GM12878 (cell line): ENCODE data around the gene LIN28B. TPM values are rescaled to one million over a fixed set of nuclear protein-coding genes. Genes with fewer than 3 reads are reported as not detected.

Experiments
- ATAC-seq: fragments of 200-7000 bp; cut with Tn5 transposase; 3 replicates; pipeline ENCODE4 v1.9.1; 2020; ENCODE audit warnings: mild to moderate bottlenecking, moderate library complexity
- BruUV-seq: library from RNA; stranded (reverse); fragments of 400-500 nt; replicated peaks from 2 replicates; lab custom pipeline; 2021; lab: Mats Ljungman, UMichigan
- CTCF ChIA-PET: fragments of 300-600 bp; sonication (Branson Sonifier 250); formaldehyde crosslinking; extraction: SDS; loops from one replicate; lab custom pipeline; 2021; ENCODE audit warnings: inconsistent platforms; lab: Yijun Ruan, JAX
- POLR2A ChIA-PET: fragments of 350-600 bp; formaldehyde crosslinking; extraction: SDS; loops from one replicate; lab custom pipeline; 2021; ENCODE audit warnings: inconsistent platforms; lab: Charles Lee
- RAD21 ChIA-PET: fragments of 300-600 bp; sonication (Branson Sonifier 250); formaldehyde crosslinking; loops from one replicate; lab custom pipeline; 2023; ENCODE audit warnings: antibody characterized with exemption; ENCODE audit not compliant: unreplicated experiment; lab: Charles Lee
- SMC1A ChIA-PET: fragments of 300-600 bp; sonication (Branson Sonifier 250); formaldehyde crosslinking; loops from one replicate; lab custom pipeline; 2023; ENCODE audit not compliant: unreplicated experiment, uncharacterized antibody; lab: Charles Lee
- DNase-seq: peaks from one replicate; pipeline ENCODE4 v3.0.0-alpha.2; 2011; ENCODE audit warnings: low read depth, low spot score
- FAIRE-seq: peaks from 3 replicates; lab custom pipeline; 2011; peaks lifted over from hg19 to GRCh38; lab: Jason Lieb, UNC
- H2AFZ ChIP-seq: 2 replicates; pipeline ENCODE4 v1.6.0; 2011; ENCODE audit warnings: low read depth, low read length, control low read depth; ENCODE audit not compliant: control insufficient read depth
- H3K27ac ChIP-seq: 2 replicates; pipeline ENCODE4 v1.5.1; 2011; ENCODE audit warnings: control low read depth; ENCODE audit not compliant: control insufficient read depth, insufficient read depth
- H3K27me3 ChIP-seq, 2 experiments: replicated peaks in 1 of 2; 2 replicates each; pipeline versions ENCODE4 v1.6.0 to v1.6.1; 2011; ENCODE audit warnings: low read length in 1 of 2; ENCODE audit not compliant: control insufficient read depth in 2 of 2, insufficient read depth in 2 of 2
- H3K36me3 ChIP-seq, 2 experiments: 2 replicates each; pipeline ENCODE4 v1.5.1; 2011; ENCODE audit warnings: low read length in 1 of 2; ENCODE audit not compliant: control insufficient read depth in 2 of 2, insufficient read depth in 2 of 2
- H3K4me1 ChIP-seq: 2 replicates; pipeline ENCODE4 v1.6.1; 2011; ENCODE audit warnings: mild to moderate bottlenecking, low read length, moderate library complexity, mixed read lengths; ENCODE audit not compliant: control insufficient read depth, insufficient read depth
- H3K4me2 ChIP-seq: 2 replicates; pipeline ENCODE4 v1.6.0; 2011; ENCODE audit warnings: control low read depth; ENCODE audit not compliant: control insufficient read depth, insufficient read depth
- H3K4me3 ChIP-seq: fragments of 200-600 bp; sonication (generic); 2 replicates; pipeline ENCODE4 v1.5.1; 2016
- H3K79me2 ChIP-seq: 2 replicates; pipeline ENCODE4 v1.6.0; 2011; ENCODE audit warnings: low read length; ENCODE audit not compliant: control insufficient read depth, insufficient read depth
- H3K9ac ChIP-seq: 2 replicates; pipeline ENCODE4 v1.8.0; 2011; ENCODE audit warnings: low read length, control low read depth, mixed read lengths; ENCODE audit not compliant: control insufficient read depth, insufficient read depth
- H3K9me3 ChIP-seq: replicated peaks from 3 replicates; pipeline ENCODE4 v1.5.1; 2011; ENCODE audit warnings: mild to moderate bottlenecking, low read length; ENCODE audit not compliant: control insufficient read depth, insufficient read depth
- H4K20me1 ChIP-seq: 2 replicates; pipeline ENCODE4 v1.6.0; 2011; ENCODE audit not compliant: control insufficient read depth, insufficient read depth
- CBX5 ChIP-seq: sonication (generic); IDR thresholded peaks from 2 replicates; pipeline ENCODE4 v1.6.1; 2016; ENCODE audit warnings: low read depth, moderate library complexity, mild to moderate bottlenecking, inconsistent platforms
- ETV6 ChIP-seq, 2 experiments: fragments of 450-650 bp in 1 of 2; IDR thresholded peaks in 1 of 2; conservative IDR thresholded peaks in 1 of 2; 2 replicates each; pipeline ENCODE4 v1.6.1; 2014; ENCODE audit warnings: antibody characterized with exemption in 1 of 2, borderline replicate concordance in 1 of 2, low read depth in 1 of 2, mild to moderate bottlenecking in 1 of 2, moderate library complexity in 1 of 2
- REST ChIP-seq: IDR thresholded peaks from 2 replicates; pipeline ENCODE4 v1.6.1; 2012; ENCODE audit warnings: mild to moderate bottlenecking, low read depth, low read length
- ZNF217 ChIP-seq: fragments of 450-650 bp; IDR thresholded peaks from 2 replicates; pipeline ENCODE4 v1.6.1; 2017; ENCODE audit warnings: antibody characterized with exemption, mild to moderate bottlenecking
- WGBS: methylation state at CpG from one replicate; pipeline ENCODE4 v1.1.6; 2016; ENCODE audit warnings: low lambda C conversion rate; ENCODE audit not compliant: insufficient replicate concordance, insufficient coverage; ENCODE audit errors: missing lambda C conversion rate; 5-methylcytosine and 5-hydroxymethylcytosine counted together
- in situ Hi-C: fragments of 300-500 bp; cut with MboI; formaldehyde crosslinking; loops from 9 replicates; pipeline ENCODE4 v1.14.3; 2018; ENCODE audit warnings: mixed read lengths
- intact Hi-C: fragments of 100-400 bp; cut with micrococcal nuclease; formaldehyde crosslinking; loops from one replicate; pipeline ENCODE4 v1.14.2; 2022; ENCODE audit not compliant: unreplicated experiment
- polyA plus RNA-seq, 11 experiments: library from polyadenylated mRNA; depleted of rRNA in 4 of 11; unstranded in 6 of 11; stranded (reverse) in 5 of 11; fragments of >200 nt; fragmentation: Nextera tagmentation in 4 of 11; fragmentation: Illumina TruSeq in 1 of 11; extraction: Ambion mirVana in 4 of 11; extraction: Trizol in 1 of 11; gene quantifications; 1 replicate in 1 of 11; 2 replicates in 10 of 11; pipeline versions ENCODE4 v1.2.1 to v1.2.3, GENCODE V29; 2011 to 2016; ENCODE audit warnings: inconsistent platforms in 2 of 11, missing spikeins in 2 of 11, low read depth in 1 of 11
- total RNA-seq, 4 experiments: library from RNA; depleted of rRNA in 3 of 4; stranded (reverse); fragments of >200 nt in 3 of 4; fragmentation: Illumina TruSeq in 1 of 4; extraction: Trizol in 1 of 4; gene quantifications; 2 replicates each; pipeline versions ENCODE4 v1.2.1 to v1.2.3, GENCODE V29; 2013 to 2021

Gene LIN28B
- total and polyA plus RNA-seq, 10 of the 15 experiments (the other 5 are each of a cell fraction or from before 2014, with no cell fraction given): 0.01 to 2.4 (median 0.09) TPM; not detected in 6

- no peaks in the 10 kb centered on the region for H4K20me1 ChIP-seq
- no peak overlapping the region for H3K4me3 ChIP-seq
- BruUV-seq: no TSS peak
- no peak for DNase-seq
- POLR2A ChIA-PET: no interaction called here
- no peak for FAIRE-seq
- no peaks in the 10 kb centered on the region for H3K4me1 ChIP-seq
- no peak overlapping the region for H3K27ac ChIP-seq
- H3K9ac ChIP-seq: no peak overlapping the region
- no peak for TF ChIP-seq ETV6 (conservative IDR thresholded peaks at IDR 0.05 in 1 of 2, IDR thresholded peaks at IDR 0.05 in 1 of 2; ENCODE audit: borderline replicate concordance in 1 of 2, low read depth in 1 of 2)
- TF ChIP-seq REST: no peak
- TF ChIP-seq CBX5: no peak
- TF ChIP-seq ZNF217: no peak
- H3K27me3 ChIP-seq: no peaks in the 10 kb centered on the region
- H3K79me2 ChIP-seq: no peaks in the 10 kb centered on the region
- intact Hi-C loops: no loop called here
- WGBS: 5% methylated on average over 1 of the region's 1 CpG
- in situ Hi-C loops: no loop called here
- H3K4me2 ChIP-seq: no peak overlapping the region
- H3K36me3 ChIP-seq: no peaks in the 10 kb centered on the region
- H2AFZ ChIP-seq: no peak overlapping the region
- ATAC-seq: no peak
- SMC1A ChIA-PET: no interaction called here
- CTCF ChIA-PET: interaction anchor here (0.9 kb wide), 1 partner anchor 31 kb away, joined by 3 read pairs; no protein-coding TSS in a partner anchor
- H3K9me3 ChIP-seq: no peaks in the 10 kb centered on the region
- RAD21 ChIA-PET: no interaction called here
These were observed 100.3 kb downstream of the LIN28B start for GRCh38 chr6:105057160-105057559.
